Temporal lobe (tissue), 2 donors: ENCODE data around the gene SGPP2. TPM values are rescaled to one million over a fixed set of nuclear protein-coding genes. Genes with fewer than 3 reads are reported as not detected.

Experiments used
- small RNA-seq: library from RNA; depleted of rRNA; stranded (forward); fragments of <200 nt; gene quantifications from one replicate; pipeline ENCODE3, GENCODE V24; 2014; ENCODE audit warnings: low replicate concordance
- total RNA-seq: library from RNA; depleted of rRNA; stranded (reverse); fragments of >200 nt; gene quantifications from one replicate; pipeline ENCODE4 v1.2.3, GENCODE V29; 2014

The SGPP2 gene
- total RNA-seq, 1 donor from 2014 or later: 1.2 TPM

Small RNA genes lying within 50 kb of the gene (small RNA-seq; reads per million reads assigned to genes)
- gene RF00019 (not detected), gene RNU6-619P (not detected)

Other genes with a start within 250 kb of the SGPP2 start
- gene PAX3, start 125.5 kb upstream of the SGPP2 start, total RNA-seq: 0.49 TPM
- 25.1 TPM for gene FARSB, start 231.5 kb downstream of the SGPP2 start, total RNA-seq
- not detected for gene MOGAT1, start 247.1 kb downstream of the SGPP2 start, total RNA-seq